ENCODE measurements around the gene MBOAT2. TPM values are rescaled to one million over a fixed set of nuclear protein-coding genes. Genes with fewer than 3 reads are reported as not detected.

MBOAT2 gene
- total RNA-seq, 3 donors from 2014 or later (not counting 1 experiment from before 2014, with no cell fraction given): 2.9 to 18.4 (median 4.2) TPM

GRCh38 chr2:8998418-8999101 lies 4.9 kb downstream of the MBOAT2 start:
- Mint-ChIP-seq H3K9me3 (no peaks in the 10 kb centered on the region), H3K36me3 (no peaks in the 10 kb centered on the region), H3K27ac (no peak overlapping the region), H3K4me3 (no peak overlapping the region), H3K4me1 (peaks cover 7% of the 10 kb centered on the region in 2 donors), H3K27me3 (ENCODE audit: low read depth in 2 of 2) (peaks cover 5 to 6% of the 10 kb centered on the region in 2 donors)
- Histone ChIP-seq H3K9me3 (ENCODE audit: control insufficient read depth, insufficient read depth, low read length) (no peaks in the 10 kb centered on the region), H3K4me3 (ENCODE audit: low read length) (no peak overlapping the region), H3K27me3 (ENCODE audit: control insufficient read depth, insufficient read depth, low read length) (no peaks in the 10 kb centered on the region), H3K4me1 (ENCODE audit: control insufficient read depth, insufficient read depth, low read length) (peaks cover 8% of the 10 kb centered on the region), H3K36me3 (ENCODE audit: control insufficient read depth, insufficient read depth, low read length) (no peaks in the 10 kb centered on the region), H3K27ac (ENCODE audit: low read length) (no peak overlapping the region)
- 92% methylated on average over 9 of the region's 9 CpGs for WGBS (ENCODE audit: insufficient coverage)
- TF ChIP-seq CTCF (IDR thresholded peaks at IDR 0.05): no peak
- no peak for DNase-seq
- ATAC-seq: no peak
- intact Hi-C loops (cut with micrococcal nuclease): no loop called here

- 76% methylated on average over 2 of the region's 2 CpGs for WGBS (ENCODE audit: insufficient coverage)
- TF ChIP-seq CTCF (IDR thresholded peaks at IDR 0.05): no peak
- Histone ChIP-seq H3K9me3 (ENCODE audit: control insufficient read depth, insufficient read depth, low read length) (no peaks in the 10 kb centered on the region), H3K4me3 (ENCODE audit: low read length) (no peak overlapping the region), H3K27ac (ENCODE audit: low read length) (no peak overlapping the region), H3K27me3 (ENCODE audit: control insufficient read depth, insufficient read depth, low read length) (no peaks in the 10 kb centered on the region), H3K4me1 (ENCODE audit: control insufficient read depth, insufficient read depth, low read length) (peaks cover 3% of the 10 kb centered on the region), H3K36me3 (ENCODE audit: control insufficient read depth, insufficient read depth, low read length) (no peaks in the 10 kb centered on the region)
- Mint-ChIP-seq H3K27ac (no peak overlapping the region), H3K4me3 (no peak overlapping the region), H3K4me1 (peaks cover 3% of the 10 kb centered on the region in 2 donors), H3K36me3 (no peaks in the 10 kb centered on the region), H3K9me3 (no peaks in the 10 kb centered on the region), H3K27me3 (ENCODE audit: low read depth in 2 of 2) (peaks cover 2 to 14% of the 10 kb centered on the region in 2 donors)
- intact Hi-C loops (cut with micrococcal nuclease): no loop called here
- DNase-seq (no peak), ATAC-seq (no peak)
Observed at GRCh38 chr2:8997631-8998030, 5.9 kb downstream of the MBOAT2 start.

GRCh38 chr2:8997108-8997507 lies 6.4 kb downstream of the MBOAT2 start:
- intact Hi-C loops (cut with micrococcal nuclease): no loop called here
- no peaks in the 10 kb centered on the region for H3K36me3 ChIP-seq (ENCODE audit: control insufficient read depth, insufficient read depth, low read length)
- WGBS (ENCODE audit: insufficient coverage): 95% methylated on average over 3 of the region's 5 CpGs
- Mint-ChIP-seq H3K4me3 (no peak overlapping the region), H3K27ac (no peak overlapping the region), H3K4me1 (no peaks in the 10 kb centered on the region), H3K36me3 (no peaks in the 10 kb centered on the region), H3K9me3 (no peaks in the 10 kb centered on the region), H3K27me3 (ENCODE audit: low read depth in 2 of 2) (peaks cover 0 to 15% of the 10 kb centered on the region in 2 donors)
- DNase-seq: no peak
- no peak overlapping the region for H3K27ac ChIP-seq (ENCODE audit: low read length)
- H3K4me1 ChIP-seq (ENCODE audit: control insufficient read depth, insufficient read depth, low read length): no peaks in the 10 kb centered on the region
- no peak for ATAC-seq
- no peaks in the 10 kb centered on the region for H3K9me3 ChIP-seq (ENCODE audit: control insufficient read depth, insufficient read depth, low read length)
- no peaks in the 10 kb centered on the region for H3K27me3 ChIP-seq (ENCODE audit: control insufficient read depth, insufficient read depth, low read length)
- TF ChIP-seq CTCF (IDR thresholded peaks at IDR 0.05): no peak
- H3K4me3 ChIP-seq (ENCODE audit: low read length): no peak overlapping the region

GRCh38 chr2:8996006-8996405 lies 7.5 kb downstream of the MBOAT2 start:
- H3K27me3 Mint-ChIP-seq (ENCODE audit: low read depth in 2 of 2): peaks cover 0 to 26% of the 10 kb centered on the region in 2 donors
- H3K27me3 ChIP-seq (ENCODE audit: control insufficient read depth, insufficient read depth, low read length): no peaks in the 10 kb centered on the region
- no peaks in the 10 kb centered on the region for H3K9me3 ChIP-seq (ENCODE audit: control insufficient read depth, insufficient read depth, low read length)
- no peak for TF ChIP-seq CTCF (IDR thresholded peaks at IDR 0.05)
- H3K4me1 Mint-ChIP-seq: no peaks in the 10 kb centered on the region
- 84% methylated on average over 3 of the region's 4 CpGs for WGBS (ENCODE audit: insufficient coverage)
- no peak overlapping the region for H3K4me3 ChIP-seq (ENCODE audit: low read length)
- no peaks in the 10 kb centered on the region for H3K4me1 ChIP-seq (ENCODE audit: control insufficient read depth, insufficient read depth, low read length)
- H3K27ac Mint-ChIP-seq: no peak overlapping the region
- H3K27ac ChIP-seq (ENCODE audit: low read length): no peak overlapping the region
- H3K36me3 ChIP-seq (ENCODE audit: control insufficient read depth, insufficient read depth, low read length): no peaks in the 10 kb centered on the region
- DNase-seq: no peak
- ATAC-seq: peak in 1 of 3 donors; percentile 39
- intact Hi-C loops (cut with micrococcal nuclease): no loop called here
- H3K36me3 Mint-ChIP-seq: no peaks in the 10 kb centered on the region
- H3K4me3 Mint-ChIP-seq: no peak overlapping the region
- H3K9me3 Mint-ChIP-seq: no peaks in the 10 kb centered on the region
